ENCODE measurements around the gene PAIP2B.
A peak's percentile ranks its signal among the peaks of the same experiment; 100 is the strongest.

The PAIP2B gene

GRCh38 chr2:71224457-71224856 lies 2.4 kb downstream of the PAIP2B start:
- Histone ChIP-seq H3K9ac (ENCODE audit: low read depth, low read length) (no peak overlapping the region), H3K4me2 (ENCODE audit: insufficient read depth, low read length) (no peak overlapping the region)
- ATAC-seq (ENCODE audit: insufficient read depth, low read depth): no peak

GRCh38 chr2:71223767-71224333 lies 3.1 kb downstream of the PAIP2B start:
- H3K36me3 ChIP-seq (ENCODE audit: insufficient read depth, low read length): no peaks in the 10 kb centered on the region
- H3K9me3 ChIP-seq (ENCODE audit: insufficient read depth, low read length, severe bottlenecking): no peaks in the 10 kb centered on the region
- no peak for ATAC-seq (ENCODE audit: insufficient read depth, low read depth)
- no peak overlapping the region for H3K4me3 ChIP-seq (ENCODE audit: low read depth in 1 of 2, low read length in 2 of 2)
- peaks cover 17% of the 10 kb centered on the region for H3K27me3 ChIP-seq (ENCODE audit: insufficient read depth, low read length, poor library complexity)
- DNase-seq: no peak
- H2AFZ ChIP-seq (ENCODE audit: low read depth, low read length): no peak overlapping the region
- H3K9ac ChIP-seq (ENCODE audit: low read depth, low read length): no peak overlapping the region
- H4K20me1 ChIP-seq (ENCODE audit: insufficient read depth, low read length): no peaks in the 10 kb centered on the region
- TF ChIP-seq CTCF (IDR thresholded peaks at IDR 0.05; ENCODE audit: borderline replicate concordance, extremely low read depth, low read length, poor library complexity, severe bottlenecking) (peak; percentile 23), EZH2 (IDR thresholded peaks at IDR 0.05; ENCODE audit: borderline replicate concordance, low read depth, low read length, severe bottlenecking) (no peak)
- no peaks in the 10 kb centered on the region for H3K4me1 ChIP-seq (ENCODE audit: insufficient read depth, low read length)
- H3K79me2 ChIP-seq (ENCODE audit: insufficient read depth, low read length): no peaks in the 10 kb centered on the region
- no peak overlapping the region for H3K4me2 ChIP-seq (ENCODE audit: insufficient read depth, low read length)
- H3K27ac ChIP-seq (ENCODE audit: low read length): no peak overlapping the region

More at GRCh38 chr2:71224457-71224856, 2.4 kb downstream of the PAIP2B start:
- no peaks in the 10 kb centered on the region for H3K79me2 ChIP-seq (ENCODE audit: insufficient read depth, low read length)
- H3K27ac ChIP-seq (ENCODE audit: low read length): no peak overlapping the region
- no peaks in the 10 kb centered on the region for H3K36me3 ChIP-seq (ENCODE audit: insufficient read depth, low read length)
- H4K20me1 ChIP-seq (ENCODE audit: insufficient read depth, low read length): no peaks in the 10 kb centered on the region
- H3K4me1 ChIP-seq (ENCODE audit: insufficient read depth, low read length): no peaks in the 10 kb centered on the region
- H3K27me3 ChIP-seq (ENCODE audit: insufficient read depth, low read length, poor library complexity): peaks cover 17% of the 10 kb centered on the region
- TF ChIP-seq CTCF (IDR thresholded peaks at IDR 0.05; ENCODE audit: borderline replicate concordance, extremely low read depth, low read length, poor library complexity, severe bottlenecking) (no peak), EZH2 (IDR thresholded peaks at IDR 0.05; ENCODE audit: borderline replicate concordance, low read depth, low read length, severe bottlenecking) (no peak)
- no peak overlapping the region for H2AFZ ChIP-seq (ENCODE audit: low read depth, low read length)
- no peak overlapping the region for H3K4me3 ChIP-seq (ENCODE audit: low read depth in 1 of 2, low read length in 2 of 2)
- DNase-seq: no peak
- H3K9me3 ChIP-seq (ENCODE audit: insufficient read depth, low read length, severe bottlenecking): no peaks in the 10 kb centered on the region

GRCh38 chr2:71220743-71221142 lies 6.2 kb downstream of the PAIP2B start:
- Histone ChIP-seq H3K4me3 (ENCODE audit: low read depth in 1 of 2, low read length in 2 of 2) (no peak overlapping the region), H3K27ac (ENCODE audit: low read length) (no peak overlapping the region), H3K9ac (ENCODE audit: low read depth, low read length) (no peak overlapping the region), H3K27me3 (ENCODE audit: insufficient read depth, low read length, poor library complexity) (peaks cover 6% of the 10 kb centered on the region), H4K20me1 (ENCODE audit: insufficient read depth, low read length) (no peaks in the 10 kb centered on the region), H3K36me3 (ENCODE audit: insufficient read depth, low read length) (no peaks in the 10 kb centered on the region), H3K4me2 (ENCODE audit: insufficient read depth, low read length) (no peak overlapping the region), H3K79me2 (ENCODE audit: insufficient read depth, low read length) (no peaks in the 10 kb centered on the region), H3K4me1 (ENCODE audit: insufficient read depth, low read length) (no peaks in the 10 kb centered on the region), H3K9me3 (ENCODE audit: insufficient read depth, low read length, severe bottlenecking) (no peaks in the 10 kb centered on the region), H2AFZ (ENCODE audit: low read depth, low read length) (no peak overlapping the region)
- DNase-seq: no peak
- ATAC-seq (ENCODE audit: insufficient read depth, low read depth): no peak
- TF ChIP-seq CTCF (IDR thresholded peaks at IDR 0.05; ENCODE audit: borderline replicate concordance, extremely low read depth, low read length, poor library complexity, severe bottlenecking) (no peak), EZH2 (IDR thresholded peaks at IDR 0.05; ENCODE audit: borderline replicate concordance, low read depth, low read length, severe bottlenecking) (no peak)
